HL-60 (cell line): Measurements from ENCODE around the gene DEPDC1B.

Source experiments
- CTCF ChIP-seq: IDR thresholded peaks from one replicate; pipeline ENCODE4 v1.5.1; 2011; ENCODE audit warnings: low read length, control low read depth, inconsistent platforms; ENCODE audit not compliant: insufficient read depth
- GABPA ChIP-seq: IDR thresholded peaks from 2 replicates; pipeline ENCODE4 v1.6.1; 2012; ENCODE audit warnings: low read depth
- POLR2AphosphoS5 ChIP-seq: IDR thresholded peaks from 2 replicates; pipeline ENCODE4 v1.6.1; 2012; ENCODE audit warnings: low read depth
- TF ChIP-seq, protein P1 (sequence below): IDR thresholded peaks from 2 replicates; pipeline ENCODE4 v1.6.1; 2012; ENCODE audit warnings: low read depth; ENCODE audit not compliant: insufficient replicate concordance

DNA sequence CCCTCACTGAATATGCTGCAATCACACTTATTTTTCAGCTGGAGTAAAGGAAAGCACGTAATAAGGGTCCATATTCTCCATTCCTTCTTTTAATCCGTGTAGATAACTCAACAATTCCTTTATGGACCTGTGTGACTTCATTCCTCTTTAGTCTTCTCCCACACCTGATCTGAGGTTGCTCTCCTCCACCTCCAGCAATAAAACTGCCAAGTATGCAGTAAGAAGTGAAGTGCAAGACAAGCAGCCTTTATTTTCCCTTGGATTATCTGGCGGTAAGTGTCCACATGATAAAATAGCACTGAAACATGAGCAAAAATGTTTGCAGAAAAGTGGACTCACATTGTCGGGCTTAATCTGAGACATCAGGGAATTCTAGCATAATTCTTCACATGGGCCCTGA, 13.8 kb downstream of the DEPDC1B start:
- TF ChIP-seq CTCF (no peak), POLR2AphosphoS5 (no peak), GABPA (no peak)
- TF ChIP-seq, protein P1, sequence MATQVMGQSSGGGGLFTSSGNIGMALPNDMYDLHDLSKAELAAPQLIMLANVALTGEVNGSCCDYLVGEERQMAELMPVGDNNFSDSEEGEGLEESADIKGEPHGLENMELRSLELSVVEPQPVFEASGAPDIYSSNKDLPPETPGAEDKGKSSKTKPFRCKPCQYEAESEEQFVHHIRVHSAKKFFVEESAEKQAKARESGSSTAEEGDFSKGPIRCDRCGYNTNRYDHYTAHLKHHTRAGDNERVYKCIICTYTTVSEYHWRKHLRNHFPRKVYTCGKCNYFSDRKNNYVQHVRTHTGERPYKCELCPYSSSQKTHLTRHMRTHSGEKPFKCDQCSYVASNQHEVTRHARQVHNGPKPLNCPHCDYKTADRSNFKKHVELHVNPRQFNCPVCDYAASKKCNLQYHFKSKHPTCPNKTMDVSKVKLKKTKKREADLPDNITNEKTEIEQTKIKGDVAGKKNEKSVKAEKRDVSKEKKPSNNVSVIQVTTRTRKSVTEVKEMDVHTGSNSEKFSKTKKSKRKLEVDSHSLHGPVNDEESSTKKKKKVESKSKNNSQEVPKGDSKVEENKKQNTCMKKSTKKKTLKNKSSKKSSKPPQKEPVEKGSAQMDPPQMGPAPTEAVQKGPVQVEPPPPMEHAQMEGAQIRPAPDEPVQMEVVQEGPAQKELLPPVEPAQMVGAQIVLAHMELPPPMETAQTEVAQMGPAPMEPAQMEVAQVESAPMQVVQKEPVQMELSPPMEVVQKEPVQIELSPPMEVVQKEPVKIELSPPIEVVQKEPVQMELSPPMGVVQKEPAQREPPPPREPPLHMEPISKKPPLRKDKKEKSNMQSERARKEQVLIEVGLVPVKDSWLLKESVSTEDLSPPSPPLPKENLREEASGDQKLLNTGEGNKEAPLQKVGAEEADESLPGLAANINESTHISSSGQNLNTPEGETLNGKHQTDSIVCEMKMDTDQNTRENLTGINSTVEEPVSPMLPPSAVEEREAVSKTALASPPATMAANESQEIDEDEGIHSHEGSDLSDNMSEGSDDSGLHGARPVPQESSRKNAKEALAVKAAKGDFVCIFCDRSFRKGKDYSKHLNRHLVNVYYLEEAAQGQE: no peak
